ENCODE measurements around the gene IL1RL1.

IL1RL1 gene

DNA sequence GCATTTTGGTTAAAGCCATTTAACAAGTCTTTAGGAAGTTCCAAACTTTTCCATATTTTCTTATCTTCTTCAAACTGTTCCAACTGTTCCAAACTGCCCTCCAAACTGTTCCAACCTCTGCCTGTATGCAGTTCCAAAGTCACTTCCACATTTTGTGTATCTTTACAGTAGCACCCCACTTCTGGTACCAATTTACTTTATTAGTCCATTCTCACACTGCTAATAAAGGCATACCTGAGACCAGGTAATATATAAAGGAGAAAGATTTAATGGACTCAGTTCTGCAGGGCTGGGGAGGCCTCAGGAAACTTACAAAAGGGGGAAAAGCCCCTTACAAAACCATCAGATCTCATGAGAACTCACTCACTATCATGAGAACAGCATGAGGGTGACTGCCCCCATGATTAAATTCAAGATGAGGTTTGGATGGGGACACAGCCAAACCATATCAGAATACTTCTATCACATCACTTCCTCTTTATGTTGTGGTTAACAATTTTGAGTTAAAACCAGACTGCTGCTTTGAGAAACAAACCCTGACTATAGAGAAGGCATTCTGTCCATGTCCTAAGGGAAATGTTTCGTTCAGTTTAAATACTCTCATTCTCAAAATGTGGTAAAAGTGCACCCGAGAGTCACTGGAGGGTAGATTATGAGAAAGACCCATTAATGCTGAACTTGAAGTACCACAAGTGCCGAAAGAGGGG is 55.2 kb downstream of the IL1RL1 start:
- no peaks in the 10 kb centered on the region for H3K36me3 ChIP-seq (replicated peaks in 1 of 2; ENCODE audit: control insufficient read depth in 2 of 2, insufficient read depth in 2 of 2, low read length in 2 of 2)
- no peak for DNase-seq (ENCODE audit: low spot score)
- no CpG with 5 or more reads among the region's 3 CpGs for WGBS, 2 donors (ENCODE audit: extremely low coverage in 2 of 2, insufficient read length in 2 of 2, insufficient replicate concordance in 1 of 2)
- H3K4me3 ChIP-seq (ENCODE audit: low read length in 2 of 2) = no peak overlapping the region
- H2AK5ac ChIP-seq (ENCODE audit: low read depth, low read length) = no peak overlapping the region
- H3K14ac ChIP-seq (ENCODE audit: low read length) = no peak overlapping the region
- H3K4me2 ChIP-seq (ENCODE audit: insufficient read depth, low read length, poor library complexity, severe bottlenecking) = no peak overlapping the region
- peaks cover 0 to 9% of the 10 kb centered on the region in 2 donors for H3K9me3 ChIP-seq (replicated peaks in 1 of 2; ENCODE audit: control insufficient read depth in 2 of 2, insufficient read depth in 1 of 2, low read depth in 1 of 2, low read length in 2 of 2)
- no peak overlapping the region for H3K4ac ChIP-seq (ENCODE audit: low read length)
- H3K27me3 ChIP-seq (ENCODE audit: control insufficient read depth in 3 of 3, insufficient read depth in 3 of 3, low read depth in 1 of 3, low read length in 3 of 3) = no peaks in the 10 kb centered on the region
- no peak overlapping the region for H3K23ac ChIP-seq (ENCODE audit: low read depth, low read length, poor library complexity)
- H3K27ac ChIP-seq (replicated peaks; ENCODE audit: low read length) = no peak overlapping the region
- H3K4me1 ChIP-seq (ENCODE audit: control insufficient read depth in 2 of 2, insufficient read depth in 1 of 2, low read depth in 1 of 2, low read length in 2 of 2) = no peaks in the 10 kb centered on the region
- H4K91ac ChIP-seq (ENCODE audit: low read depth, low read length, poor library complexity) = no peak overlapping the region
- H4K8ac ChIP-seq (ENCODE audit: low read depth, low read length) = no peak overlapping the region
- no peak overlapping the region for H2BK5ac ChIP-seq (ENCODE audit: low read length)
- no peak overlapping the region for H3K9ac ChIP-seq (ENCODE audit: low read depth, low read length, poor library complexity)
- H2BK15ac ChIP-seq (ENCODE audit: low read length) = no peak overlapping the region
- H2BK12ac ChIP-seq (ENCODE audit: low read length) = no peak overlapping the region
- no peak overlapping the region for H2BK120ac ChIP-seq (ENCODE audit: low read depth, low read length)
- H2AFZ ChIP-seq (ENCODE audit: low read length) = no peak overlapping the region
- no peaks in the 10 kb centered on the region for H3K79me1 ChIP-seq (ENCODE audit: low read depth, low read length)
- H3K18ac ChIP-seq (ENCODE audit: low read length) = no peak overlapping the region

DNA sequence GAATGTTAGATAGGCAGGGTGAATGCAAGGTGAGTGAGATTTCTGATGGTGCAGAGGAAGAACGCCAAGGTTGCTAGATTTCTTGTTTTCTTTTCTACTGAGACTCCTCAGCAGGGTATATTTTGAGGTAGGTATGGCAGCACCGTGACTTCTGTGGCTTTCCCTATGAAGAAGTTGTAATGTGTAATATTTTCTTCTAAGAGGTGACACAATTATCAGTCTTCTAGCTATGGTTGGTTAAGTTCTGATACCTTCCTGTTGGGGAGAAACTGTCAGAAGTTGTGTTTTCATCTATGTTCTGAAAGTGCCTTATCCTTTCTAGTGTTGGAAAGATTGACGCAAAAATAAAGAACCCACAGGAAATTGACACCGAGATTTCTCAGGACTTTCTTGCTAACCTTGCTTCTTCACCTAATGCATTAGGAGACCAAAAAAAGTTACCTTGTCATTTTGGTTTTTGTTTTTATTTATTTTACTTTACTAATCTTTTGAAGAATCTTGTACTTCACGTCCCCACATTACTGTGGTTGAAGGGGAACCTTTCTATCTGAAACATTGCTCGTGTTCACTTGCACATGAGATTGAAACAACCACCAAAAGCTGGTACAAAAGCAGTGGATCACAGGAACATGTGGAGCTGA is 56.1 kb downstream of the IL1RL1 start:
- Histone ChIP-seq H3K27me3 (ENCODE audit: control insufficient read depth in 3 of 3, insufficient read depth in 3 of 3, low read depth in 1 of 3, low read length in 3 of 3) (no peaks in the 10 kb centered on the region), H3K14ac (ENCODE audit: low read length) (no peak overlapping the region), H3K4me2 (ENCODE audit: insufficient read depth, low read length, poor library complexity, severe bottlenecking) (no peak overlapping the region), H4K8ac (ENCODE audit: low read depth, low read length) (no peak overlapping the region), H2BK5ac (ENCODE audit: low read length) (no peak overlapping the region), H4K91ac (ENCODE audit: low read depth, low read length, poor library complexity) (no peak overlapping the region), H3K4me1 (ENCODE audit: control insufficient read depth in 2 of 2, insufficient read depth in 1 of 2, low read depth in 1 of 2, low read length in 2 of 2) (no peaks in the 10 kb centered on the region), H2BK12ac (ENCODE audit: low read length) (no peak overlapping the region), H3K9ac (ENCODE audit: low read depth, low read length, poor library complexity) (no peak overlapping the region), H2BK120ac (ENCODE audit: low read depth, low read length) (no peak overlapping the region), H3K23ac (ENCODE audit: low read depth, low read length, poor library complexity) (no peak overlapping the region), H2BK15ac (ENCODE audit: low read length) (no peak overlapping the region), H3K18ac (ENCODE audit: low read length) (no peak overlapping the region), H2AFZ (ENCODE audit: low read length) (no peak overlapping the region), H3K27ac (replicated peaks; ENCODE audit: low read length) (no peak overlapping the region), H2AK5ac (ENCODE audit: low read depth, low read length) (no peak overlapping the region), H3K79me1 (ENCODE audit: low read depth, low read length) (no peaks in the 10 kb centered on the region), H3K36me3 (replicated peaks in 1 of 2; ENCODE audit: control insufficient read depth in 2 of 2, insufficient read depth in 2 of 2, low read length in 2 of 2) (no peaks in the 10 kb centered on the region), H3K4ac (ENCODE audit: low read length) (no peak overlapping the region), H3K9me3 (replicated peaks in 1 of 2; ENCODE audit: control insufficient read depth in 2 of 2, insufficient read depth in 1 of 2, low read depth in 1 of 2, low read length in 2 of 2) (peaks cover 0 to 9% of the 10 kb centered on the region in 2 donors), H3K4me3 (ENCODE audit: low read length in 2 of 2) (no peak overlapping the region)
- no peak for DNase-seq (ENCODE audit: low spot score)
- WGBS, 2 donors (ENCODE audit: extremely low coverage in 2 of 2, insufficient read length in 2 of 2, insufficient replicate concordance in 1 of 2) = no CpG with 5 or more reads among the region's 6 CpGs

DNA sequence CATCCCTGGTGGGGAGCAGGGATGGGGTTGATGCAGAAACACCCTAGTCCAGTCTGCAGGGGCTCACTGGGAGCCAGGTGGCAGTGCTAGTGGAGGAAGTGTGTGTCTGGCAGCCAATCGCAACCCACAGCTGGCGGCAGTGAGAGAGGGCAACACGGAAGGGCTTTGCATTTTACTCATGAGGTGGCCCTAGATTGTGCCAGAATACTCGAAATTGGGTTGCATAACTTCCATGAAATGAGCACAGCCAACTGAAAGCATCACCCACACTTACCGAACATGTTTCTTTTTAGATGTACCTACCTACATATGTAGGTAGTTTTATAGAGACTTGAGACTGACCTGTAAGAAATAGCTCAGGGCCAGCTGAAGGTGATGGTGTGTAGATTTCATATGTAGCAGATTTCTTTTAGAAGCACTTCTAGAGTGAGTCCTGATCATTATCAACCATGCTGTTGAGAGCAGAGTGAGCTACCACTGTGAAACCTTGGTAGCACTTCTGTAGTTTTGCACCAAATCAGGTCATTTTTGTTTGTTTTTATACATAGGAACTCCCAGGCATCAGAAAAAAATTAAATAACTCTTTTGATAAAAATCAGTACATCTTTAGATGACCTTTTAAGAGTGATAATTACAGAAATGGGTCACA is 57.2 kb downstream of the IL1RL1 start:
- Histone ChIP-seq H3K14ac (ENCODE audit: low read length) (no peak overlapping the region), H2AK5ac (ENCODE audit: low read depth, low read length) (no peak overlapping the region), H2BK5ac (ENCODE audit: low read length) (no peak overlapping the region), H3K18ac (ENCODE audit: low read length) (no peak overlapping the region), H4K91ac (ENCODE audit: low read depth, low read length, poor library complexity) (no peak overlapping the region), H2AFZ (ENCODE audit: low read length) (no peak overlapping the region), H3K4me1 (ENCODE audit: control insufficient read depth in 2 of 2, insufficient read depth in 1 of 2, low read depth in 1 of 2, low read length in 2 of 2) (no peaks in the 10 kb centered on the region), H3K9ac (ENCODE audit: low read depth, low read length, poor library complexity) (no peak overlapping the region), H3K27ac (replicated peaks; ENCODE audit: low read length) (no peak overlapping the region), H3K4me3 (ENCODE audit: low read length in 2 of 2) (no peak overlapping the region), H4K8ac (ENCODE audit: low read depth, low read length) (no peak overlapping the region), H3K4me2 (ENCODE audit: insufficient read depth, low read length, poor library complexity, severe bottlenecking) (no peak overlapping the region), H2BK12ac (ENCODE audit: low read length) (no peak overlapping the region), H3K4ac (ENCODE audit: low read length) (no peak overlapping the region), H2BK15ac (ENCODE audit: low read length) (no peak overlapping the region), H2BK120ac (ENCODE audit: low read depth, low read length) (no peak overlapping the region), H3K27me3 (ENCODE audit: control insufficient read depth in 3 of 3, insufficient read depth in 3 of 3, low read depth in 1 of 3, low read length in 3 of 3) (no peaks in the 10 kb centered on the region), H3K23ac (ENCODE audit: low read depth, low read length, poor library complexity) (no peak overlapping the region), H3K9me3 (replicated peaks in 1 of 2; ENCODE audit: control insufficient read depth in 2 of 2, insufficient read depth in 1 of 2, low read depth in 1 of 2, low read length in 2 of 2) (peaks cover 0 to 9% of the 10 kb centered on the region in 2 donors), H3K36me3 (replicated peaks in 1 of 2; ENCODE audit: control insufficient read depth in 2 of 2, insufficient read depth in 2 of 2, low read length in 2 of 2) (no peaks in the 10 kb centered on the region), H3K79me1 (ENCODE audit: low read depth, low read length) (no peaks in the 10 kb centered on the region)
- WGBS, 2 donors (ENCODE audit: extremely low coverage in 2 of 2, insufficient read length in 2 of 2, insufficient replicate concordance in 1 of 2) = no CpG with 5 or more reads among the region's 5 CpGs
- no peak for DNase-seq (ENCODE audit: low spot score)

DNA sequence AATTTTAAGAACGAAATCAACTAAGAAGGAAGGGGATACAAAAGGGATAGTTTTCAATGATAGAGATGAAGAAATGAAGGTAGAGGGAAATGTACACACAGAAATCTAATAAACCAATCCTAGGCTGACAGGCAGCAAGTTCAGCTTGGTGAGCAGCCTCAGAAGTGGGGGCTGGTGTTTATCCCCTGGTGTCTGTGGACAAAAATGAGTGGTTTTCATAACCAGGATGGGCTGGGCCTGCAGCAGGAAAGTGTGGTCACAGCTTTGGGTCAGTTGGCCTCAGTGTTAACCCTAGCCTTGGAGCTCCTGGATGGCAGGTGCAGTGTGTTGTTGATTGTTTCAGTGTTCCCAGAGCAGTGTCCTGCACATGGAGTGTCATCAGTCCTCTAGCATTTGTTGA is 58.5 kb downstream of the IL1RL1 start:
- no peak for DNase-seq (ENCODE audit: low spot score)
- no peak overlapping the region for H2BK15ac ChIP-seq (ENCODE audit: low read length)
- H3K4ac ChIP-seq (ENCODE audit: low read length) = no peak overlapping the region
- no peaks in the 10 kb centered on the region for H3K4me1 ChIP-seq (ENCODE audit: control insufficient read depth in 2 of 2, insufficient read depth in 1 of 2, low read depth in 1 of 2, low read length in 2 of 2)
- peaks cover 0 to 9% of the 10 kb centered on the region in 2 donors for H3K9me3 ChIP-seq (replicated peaks in 1 of 2; ENCODE audit: control insufficient read depth in 2 of 2, insufficient read depth in 1 of 2, low read depth in 1 of 2, low read length in 2 of 2)
- no peak overlapping the region for H2BK12ac ChIP-seq (ENCODE audit: low read length)
- H3K27ac ChIP-seq (replicated peaks; ENCODE audit: low read length) = no peak overlapping the region
- no peak overlapping the region for H3K14ac ChIP-seq (ENCODE audit: low read length)
- H3K79me1 ChIP-seq (ENCODE audit: low read depth, low read length) = no peaks in the 10 kb centered on the region
- no peak overlapping the region for H2BK120ac ChIP-seq (ENCODE audit: low read depth, low read length)
- H3K27me3 ChIP-seq (ENCODE audit: control insufficient read depth in 3 of 3, insufficient read depth in 3 of 3, low read depth in 1 of 3, low read length in 3 of 3) = no peaks in the 10 kb centered on the region
- H3K4me2 ChIP-seq (ENCODE audit: insufficient read depth, low read length, poor library complexity, severe bottlenecking) = no peak overlapping the region
- H4K8ac ChIP-seq (ENCODE audit: low read depth, low read length) = no peak overlapping the region
- no peak overlapping the region for H3K18ac ChIP-seq (ENCODE audit: low read length)
- H2AFZ ChIP-seq (ENCODE audit: low read length) = no peak overlapping the region
- H3K4me3 ChIP-seq (ENCODE audit: low read length in 2 of 2) = no peak overlapping the region
- H3K23ac ChIP-seq (ENCODE audit: low read depth, low read length, poor library complexity) = no peak overlapping the region
- H2AK5ac ChIP-seq (ENCODE audit: low read depth, low read length) = no peak overlapping the region
- H4K91ac ChIP-seq (ENCODE audit: low read depth, low read length, poor library complexity) = no peak overlapping the region
- no peaks in the 10 kb centered on the region for H3K36me3 ChIP-seq (replicated peaks in 1 of 2; ENCODE audit: control insufficient read depth in 2 of 2, insufficient read depth in 2 of 2, low read length in 2 of 2)
- no peak overlapping the region for H3K9ac ChIP-seq (ENCODE audit: low read depth, low read length, poor library complexity)
- H2BK5ac ChIP-seq (ENCODE audit: low read length) = no peak overlapping the region
- WGBS, 2 donors (ENCODE audit: extremely low coverage in 2 of 2, insufficient read length in 2 of 2, insufficient replicate concordance in 1 of 2) = no CpG with 5 or more reads among the region's 1 CpG

Measured in neuronal stem cell (in vitro differentiated cells).